GM10847 (cell line): Measurements from ENCODE around the gene CEBPB.

Experiments used
- POLR2A ChIP-seq: IDR thresholded peaks from 2 replicates; pipeline ENCODE4 v1.6.1; 2011; ENCODE audit not compliant: insufficient read length; ENCODE audit errors: extremely low read depth

Gene CEBPB

DNA sequence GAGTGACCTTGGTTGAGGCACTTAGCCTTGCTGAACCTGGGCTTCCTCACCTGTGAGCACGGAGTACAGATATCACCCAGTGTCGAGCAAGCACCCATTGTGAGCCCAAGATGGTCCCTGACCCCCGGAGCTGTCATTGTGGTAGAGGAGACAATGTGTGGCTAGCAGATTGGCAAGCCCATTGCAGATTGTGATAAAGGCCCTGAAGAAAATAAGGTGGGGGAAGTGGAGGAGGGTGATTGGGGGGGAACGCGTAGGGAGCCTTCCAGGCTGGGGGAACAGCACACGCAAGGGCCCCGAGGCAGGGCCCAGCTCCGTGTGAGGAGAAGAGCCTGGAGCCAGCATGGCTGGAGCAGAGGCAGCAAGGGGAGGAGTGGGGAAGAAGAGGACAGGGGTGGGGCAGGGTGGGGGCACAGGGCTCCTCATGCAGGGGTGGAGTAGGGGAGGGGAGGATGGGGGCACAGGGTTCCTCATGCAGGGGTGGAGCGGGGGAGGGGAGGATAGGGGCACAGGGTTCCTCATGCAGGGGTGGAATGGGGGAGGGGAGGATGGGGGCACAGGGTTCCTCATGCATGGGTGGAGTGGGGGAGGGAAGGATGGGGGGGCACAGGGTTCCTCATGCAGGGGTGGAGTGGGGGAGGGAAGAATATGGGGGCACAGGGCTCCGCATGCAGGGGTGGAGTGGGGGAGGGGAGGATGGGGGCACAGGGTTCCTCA, 7.0 kb downstream of the CEBPB start:
- no peak for TF ChIP-seq POLR2A

DNA sequence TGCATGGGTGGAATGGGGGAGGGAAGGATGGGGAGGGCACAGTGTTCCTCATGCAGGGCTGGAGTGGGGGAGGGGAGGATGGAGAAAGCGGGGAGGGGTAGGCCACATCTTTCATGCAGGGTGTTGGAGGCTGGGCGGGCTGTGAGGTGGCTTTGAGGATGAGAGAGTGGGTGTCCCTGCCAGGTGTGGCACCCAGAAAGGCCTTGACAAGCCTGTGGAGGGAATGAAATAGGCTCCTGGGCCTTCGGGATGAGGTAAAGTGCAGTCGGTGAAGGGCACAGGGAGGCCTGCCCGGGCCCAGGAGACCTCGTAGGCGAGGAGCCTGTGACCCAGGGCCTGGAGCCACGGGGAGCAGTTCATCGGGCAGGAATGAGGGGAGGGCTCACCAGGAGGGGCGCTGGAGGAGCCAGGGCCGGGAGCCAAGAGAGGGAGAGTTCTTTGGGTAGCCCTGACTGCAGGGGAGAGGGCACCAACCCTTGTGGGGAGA, 7.6 kb downstream of the CEBPB start:
- TF ChIP-seq POLR2A, result no peak

DNA sequence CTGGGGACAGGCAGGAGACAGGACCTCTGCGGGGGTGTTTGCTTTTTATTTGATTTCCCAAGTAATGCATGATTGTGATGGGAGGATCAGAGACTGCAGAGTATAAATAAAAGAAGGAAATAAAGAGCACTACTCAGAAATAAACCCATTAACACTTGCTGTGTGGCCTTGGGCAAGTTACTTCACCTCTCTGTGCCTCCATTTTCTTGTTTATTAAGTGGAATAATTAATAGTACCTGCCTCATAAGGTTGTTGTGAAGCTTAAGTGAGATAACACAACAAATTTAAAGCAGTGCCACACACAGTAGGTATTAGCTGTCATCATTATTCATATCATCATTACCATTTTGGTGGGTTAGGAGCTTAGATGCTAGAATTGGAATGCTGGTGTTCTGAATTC, 8.1 kb downstream of the CEBPB start:
- TF ChIP-seq POLR2A, result no peak

DNA sequence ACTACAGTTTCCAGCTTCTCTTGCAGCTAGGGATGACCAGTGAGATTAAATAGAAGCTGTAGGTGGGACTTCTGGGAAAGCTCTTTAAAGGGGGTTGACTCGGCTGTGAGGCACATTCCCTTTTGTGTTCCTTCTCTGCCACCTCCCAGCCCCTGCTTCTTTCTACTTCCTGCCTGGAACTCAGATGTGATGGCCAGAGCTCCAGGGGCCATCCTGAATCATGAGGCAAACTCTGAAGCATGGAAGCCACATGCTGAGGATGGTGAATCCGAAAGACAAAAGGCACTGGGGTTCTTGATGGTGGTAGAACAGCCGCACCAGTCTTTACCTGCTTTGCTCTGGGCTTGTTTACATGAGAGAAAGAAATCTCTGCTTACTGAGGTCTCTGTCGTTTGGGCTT, 9.1 kb downstream of the CEBPB start:
- no peak for TF ChIP-seq POLR2A

DNA sequence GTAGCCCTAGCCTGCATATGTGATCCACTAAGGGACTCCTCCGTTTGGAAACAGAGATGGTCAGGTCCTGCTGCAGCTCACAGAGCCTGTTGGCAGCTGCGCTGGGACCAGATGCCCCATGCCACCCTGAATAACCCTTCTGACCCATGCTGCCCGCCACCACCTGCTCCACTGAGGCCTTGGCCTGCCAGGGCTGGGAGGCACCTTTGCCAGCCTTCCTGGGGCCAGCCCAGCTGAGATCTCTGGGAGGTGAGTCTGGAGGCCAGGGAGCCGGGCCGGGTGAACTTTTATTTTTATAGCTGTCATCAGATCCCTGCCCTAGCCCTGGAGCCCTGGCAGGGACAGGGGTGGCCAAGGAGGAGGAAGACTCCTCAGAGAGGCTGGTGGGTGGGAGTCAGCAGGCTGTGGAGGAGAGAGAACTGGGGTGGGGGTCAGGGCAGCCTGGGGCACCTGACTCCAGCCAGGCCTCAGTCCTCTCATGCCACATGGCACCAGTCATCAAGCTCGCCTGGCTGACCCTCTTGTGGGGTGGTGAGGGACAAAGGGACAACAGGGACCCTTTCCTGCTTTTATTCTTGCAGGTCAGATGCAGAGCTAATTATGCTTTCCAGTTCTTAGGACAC, 10.0 kb downstream of the CEBPB start:
- no peak for TF ChIP-seq POLR2A

DNA sequence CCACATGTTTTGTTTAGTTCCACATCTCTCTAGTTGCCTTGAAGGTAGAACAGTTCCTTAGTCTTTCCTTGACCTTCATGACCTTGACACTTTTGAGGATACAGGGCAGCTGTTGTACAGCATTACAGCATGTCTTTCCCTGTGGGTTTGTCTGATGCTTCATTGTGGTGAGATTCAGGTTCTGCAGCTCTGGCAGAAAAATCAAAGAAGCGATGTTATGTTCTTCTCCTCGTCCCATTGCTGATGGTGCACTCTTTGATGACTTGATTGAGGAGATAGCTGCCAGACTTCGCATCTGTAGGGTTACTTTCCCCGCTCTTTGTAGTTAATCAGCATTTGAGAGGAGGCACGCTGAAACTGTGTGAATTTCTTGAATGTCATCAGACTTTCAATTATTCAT, 12.0 kb downstream of the CEBPB start:
- no peak for TF ChIP-seq POLR2A

DNA sequence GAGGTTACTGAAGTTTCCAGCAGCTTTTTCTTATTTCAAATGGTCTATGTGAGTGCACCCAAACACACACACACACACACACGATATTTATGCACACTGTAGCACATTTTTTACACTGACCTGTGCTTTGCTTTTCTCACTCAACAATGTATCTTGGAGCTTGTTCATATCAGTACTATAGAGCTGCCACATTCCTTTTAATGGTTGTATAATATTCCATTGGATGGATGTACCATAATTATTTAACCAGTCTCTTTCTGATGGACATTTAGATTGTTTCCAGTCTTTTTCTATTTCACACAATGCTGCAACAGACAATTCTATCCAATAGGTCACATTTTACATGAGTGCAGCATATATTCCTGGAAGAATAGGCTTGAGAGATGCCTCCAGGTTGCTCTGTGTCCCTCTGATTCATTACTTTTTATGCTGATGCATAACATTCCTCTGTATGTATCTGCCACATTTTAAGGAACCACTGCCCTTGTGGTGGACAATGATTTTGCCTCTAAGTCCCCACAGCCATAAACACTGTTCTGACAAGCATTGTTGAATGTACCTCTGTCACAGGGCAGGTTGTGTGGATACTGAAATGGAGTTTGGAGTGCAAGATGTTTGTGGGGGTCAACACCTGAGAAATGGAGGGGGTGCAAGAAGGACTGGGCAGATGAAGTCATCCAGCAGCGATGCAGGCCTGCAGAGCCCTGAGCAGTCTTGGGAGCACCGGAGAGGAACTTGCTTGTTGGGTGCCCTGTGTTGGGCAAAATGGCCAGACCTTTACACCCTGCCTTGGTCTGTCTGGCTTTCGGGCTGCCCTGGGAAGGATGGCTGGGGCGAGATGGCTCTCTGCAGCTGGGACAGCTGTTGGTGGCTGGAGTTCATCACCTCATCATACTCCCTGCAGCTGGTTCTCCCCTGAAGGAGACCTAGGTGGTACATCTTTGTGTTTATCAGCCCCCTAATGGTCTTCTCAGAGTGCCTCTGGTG, 13.6 kb downstream of the CEBPB start:
- TF ChIP-seq POLR2A, result no peak

DNA sequence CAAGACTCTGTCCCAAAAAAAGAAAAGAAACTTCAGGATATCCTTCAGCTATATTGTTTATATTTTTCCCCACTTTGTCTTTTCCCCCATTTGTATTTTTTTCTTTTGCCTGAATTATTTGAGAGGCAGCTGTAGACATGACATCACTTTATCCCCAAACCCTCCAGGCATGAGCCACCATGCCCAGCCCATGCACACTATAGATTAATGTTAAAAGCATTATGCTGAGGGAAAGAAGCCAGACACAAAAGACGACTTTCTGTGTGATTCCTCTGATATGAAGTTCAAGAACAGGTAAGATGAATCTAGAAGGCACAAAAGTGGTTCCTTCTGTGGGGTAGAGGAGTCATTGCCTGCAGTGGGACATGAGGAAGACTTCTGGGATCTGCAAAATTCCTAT, 16.4 kb downstream of the CEBPB start:
- TF ChIP-seq POLR2A, result no peak

DNA sequence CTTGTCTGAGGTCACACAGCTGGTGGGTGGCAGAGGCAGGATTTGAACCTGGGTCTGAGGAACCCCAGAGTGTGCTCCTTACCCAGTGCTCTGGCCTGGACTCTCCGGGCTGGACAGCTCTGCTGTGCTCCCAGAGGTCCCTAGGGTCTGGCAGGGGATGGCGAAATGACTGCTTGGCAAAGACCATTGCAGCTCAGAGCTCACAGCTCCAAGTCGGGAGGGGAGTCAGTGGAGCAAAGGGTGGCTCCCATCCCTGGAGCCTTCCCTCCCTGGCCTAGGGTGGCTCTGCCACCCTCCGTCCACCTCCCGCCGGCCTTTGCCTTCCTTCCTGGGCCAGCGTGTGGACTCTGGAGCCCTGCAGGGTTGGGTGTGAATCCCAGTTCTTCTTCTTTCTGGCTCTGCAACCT, 17.5 kb downstream of the CEBPB start:
- TF ChIP-seq POLR2A, result no peak

DNA sequence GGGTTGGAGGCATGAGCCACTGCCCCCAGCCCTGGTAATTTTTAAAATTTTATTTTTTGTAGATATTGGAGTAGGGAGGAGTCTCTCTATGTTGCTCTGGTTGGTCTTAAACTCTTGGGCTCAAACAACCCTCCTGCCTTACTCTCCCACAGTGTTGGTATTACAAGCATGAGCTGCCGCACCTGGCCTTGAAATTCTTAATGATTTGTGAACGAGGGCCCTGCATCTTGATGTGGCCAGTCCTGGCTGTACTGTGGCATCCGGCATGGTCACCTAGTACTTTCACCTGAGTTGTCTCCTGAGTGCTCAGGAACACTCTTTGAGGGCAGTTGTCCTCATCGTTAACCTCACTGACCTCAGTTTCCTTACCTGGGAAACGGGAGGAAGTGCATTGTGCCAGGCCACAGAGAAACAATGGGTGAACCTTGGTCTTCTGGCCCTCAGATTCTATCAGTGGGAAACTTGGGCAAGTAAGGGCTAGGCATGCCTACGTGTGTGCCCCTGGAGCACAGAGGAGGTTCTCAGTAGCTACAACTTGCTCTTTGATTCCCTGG, 19.5 kb downstream of the CEBPB start:
- TF ChIP-seq POLR2A, result no peak

DNA sequence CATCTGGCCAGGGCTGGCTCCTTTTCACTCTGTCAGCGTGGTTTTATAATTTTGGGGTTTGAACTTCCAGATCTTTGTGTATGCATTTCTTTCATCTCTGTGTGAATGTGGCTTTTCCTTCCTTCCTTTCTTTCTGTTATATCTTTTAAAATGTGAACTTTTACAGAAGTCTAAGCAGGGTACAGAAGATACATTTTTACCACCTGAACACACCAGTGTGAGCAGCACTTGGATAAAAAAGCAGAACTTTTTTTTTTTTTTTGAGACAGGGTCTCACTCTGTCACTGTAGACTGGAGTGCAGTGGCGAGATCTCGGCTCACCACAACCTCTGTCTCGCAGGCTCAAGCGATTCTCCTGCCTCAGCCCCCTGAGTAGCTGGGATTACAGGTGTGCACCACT, 20.5 kb downstream of the CEBPB start:
- no peak for TF ChIP-seq POLR2A

DNA sequence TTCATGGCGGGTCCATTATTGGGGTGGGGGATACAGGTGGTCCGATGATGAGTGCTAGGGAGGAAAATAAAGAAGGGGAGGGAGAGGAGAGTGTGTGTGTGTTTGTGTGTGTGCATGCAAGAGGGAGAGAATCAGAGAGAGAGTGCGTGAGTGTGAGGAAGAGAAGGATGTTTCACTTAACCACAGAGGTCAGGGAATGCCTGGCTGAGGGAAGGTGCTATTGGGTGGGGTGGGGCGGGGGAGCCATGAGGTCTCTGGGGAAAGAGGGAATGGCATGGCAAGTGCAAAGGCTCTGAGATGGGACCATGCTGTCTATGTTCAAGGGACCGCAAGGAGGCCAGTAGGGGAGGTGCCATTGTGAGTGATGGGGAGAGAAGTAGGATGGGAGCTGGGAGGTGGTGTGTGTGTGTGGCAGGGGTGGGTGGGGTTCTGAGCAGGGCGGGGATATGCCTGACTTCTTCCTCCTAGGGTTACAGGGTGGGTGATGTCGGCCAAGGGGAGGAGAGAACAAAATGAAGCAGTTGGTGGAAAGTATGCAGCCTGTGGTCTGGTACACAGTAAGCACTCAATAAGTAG, 23.0 kb downstream of the CEBPB start:
- TF ChIP-seq POLR2A, result no peak

DNA sequence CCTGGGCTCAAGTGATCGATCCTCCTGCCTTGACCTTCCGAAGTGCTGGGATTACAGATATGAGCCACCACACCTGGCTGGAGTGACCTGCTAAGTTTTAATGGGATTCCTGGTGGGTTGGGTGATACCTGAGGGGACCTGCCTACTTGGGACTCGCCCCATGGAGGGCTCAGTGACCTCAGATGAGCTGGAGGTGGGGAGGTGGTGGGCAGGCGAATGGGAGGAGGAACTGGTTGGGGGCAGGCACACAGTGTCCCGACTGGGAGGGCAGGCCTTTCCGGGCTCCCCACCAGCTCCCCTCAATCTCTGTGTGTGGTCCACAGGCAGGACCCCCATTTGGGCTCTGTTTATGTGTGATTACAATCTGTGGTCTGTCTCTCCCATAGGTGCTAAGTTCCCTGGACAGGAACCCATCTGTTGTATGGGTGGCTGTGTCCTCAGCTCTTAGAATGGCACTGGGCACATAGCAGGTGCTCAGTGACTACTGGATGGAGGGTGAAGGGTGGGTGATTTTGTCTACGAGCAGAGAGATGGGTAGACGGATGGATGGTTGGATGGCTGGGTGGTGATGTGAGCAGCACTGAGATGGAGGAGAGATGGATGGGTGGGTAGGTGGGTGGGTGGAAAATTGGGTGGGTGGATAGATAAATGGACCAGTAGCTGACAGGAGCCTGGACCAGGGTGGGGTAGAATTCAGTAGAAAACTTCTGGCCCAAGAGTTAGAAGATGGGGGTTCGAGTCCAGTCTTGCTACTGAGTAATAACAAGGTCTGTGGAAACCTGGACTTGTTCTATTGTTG, 23.8 kb downstream of the CEBPB start:
- no peak for TF ChIP-seq POLR2A

DNA sequence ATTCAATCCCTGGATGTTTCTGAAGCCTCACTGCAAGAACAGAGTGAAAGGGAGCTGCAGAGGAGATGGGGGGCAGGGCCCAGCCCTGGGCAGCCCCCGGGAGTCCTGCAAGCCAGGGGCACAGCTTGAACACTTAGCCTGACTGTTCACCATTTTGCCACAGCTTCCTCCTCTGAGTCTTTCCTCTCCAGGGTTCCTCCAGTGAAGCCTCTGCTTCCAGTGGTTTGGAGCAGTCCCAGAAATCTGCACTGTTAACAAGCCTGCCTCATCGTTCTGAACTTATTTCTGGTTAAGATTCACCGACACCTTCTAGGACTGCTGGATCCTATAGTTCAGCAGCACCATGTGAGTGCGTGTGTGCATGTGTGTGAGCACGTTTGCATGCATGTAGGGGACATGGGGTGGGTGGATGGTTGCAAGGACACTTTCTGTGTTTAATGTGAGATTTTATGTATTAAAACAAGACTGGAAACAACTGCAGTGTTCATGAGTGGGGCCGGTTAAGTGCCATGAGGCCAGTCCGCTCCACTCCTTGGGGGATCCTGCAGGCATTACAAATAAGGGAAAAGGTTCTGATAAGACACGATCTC, 24.6 kb downstream of the CEBPB start:
- TF ChIP-seq POLR2A, result no peak
